Liver (tissue), 9 donors: ENCODE results near the gene SNCAIP. TPM values are rescaled to one million over a fixed set of nuclear protein-coding genes. Genes with fewer than 3 reads are reported as not detected.

Experiments
- DNase-seq: peaks from one replicate; pipeline ENCODE4 v3.0.0-alpha.2; 2017; ENCODE audit warnings: low spot score
- H3K27ac ChIP-seq, 2 donors: one replicate each; pipeline ENCODE4 v1.7.0; 2013; ENCODE audit warnings: inconsistent platforms in 2 of 2, low read length in 2 of 2, control low read depth in 1 of 2, low read depth in 1 of 2, mild to moderate bottlenecking in 1 of 2
- H3K27me3 ChIP-seq, 4 donors: one replicate each; pipeline versions ENCODE4 v1.6.1 to v1.7.0; 2013; ENCODE audit warnings: low read length in 3 of 4, inconsistent platforms in 1 of 4, mild to moderate bottlenecking in 1 of 4, moderate library complexity in 1 of 4; ENCODE audit not compliant: control insufficient read depth in 4 of 4, insufficient read depth in 4 of 4
- H3K36me3 ChIP-seq, 4 donors: one replicate each; pipeline versions ENCODE4 v1.6.1 to v1.7.0; 2013; ENCODE audit warnings: low read length in 3 of 4, mild to moderate bottlenecking in 3 of 4, low read depth in 1 of 4, moderate library complexity in 1 of 4; ENCODE audit not compliant: control insufficient read depth in 4 of 4, insufficient read depth in 3 of 4
- H3K4me1 ChIP-seq, 4 donors: one replicate each; pipeline versions ENCODE4 v1.6.1 to v1.7.0; 2013; ENCODE audit warnings: low read length in 3 of 4, mild to moderate bottlenecking in 3 of 4, moderate library complexity in 1 of 4; ENCODE audit not compliant: control insufficient read depth in 4 of 4, insufficient read depth in 4 of 4
- H3K4me3 ChIP-seq, 3 donors: one replicate each; pipeline versions ENCODE4 v1.6.1 to v1.7.0; 2013; ENCODE audit warnings: low read length in 3 of 3, control low read depth in 1 of 3, low read depth in 1 of 3, mild to moderate bottlenecking in 1 of 3
- H3K9ac ChIP-seq, 2 donors: one replicate each; pipeline ENCODE4 v1.7.0; 2013; ENCODE audit warnings: low read length in 2 of 2, mild to moderate bottlenecking in 2 of 2, moderate library complexity in 2 of 2, control low read depth in 1 of 2, low read depth in 1 of 2
- H3K9me3 ChIP-seq, 4 donors: one replicate each; pipeline versions ENCODE4 v1.6.1 to v1.7.0; 2013; ENCODE audit warnings: low read length in 3 of 4; ENCODE audit not compliant: control insufficient read depth in 4 of 4
- ATF3 ChIP-seq: IDR thresholded peaks from 2 replicates; pipeline ENCODE4 v1.6.1; 2016; ENCODE audit warnings: antibody characterized with exemption
- FOXA1 ChIP-seq: IDR thresholded peaks from 2 replicates; pipeline ENCODE4 v1.6.1; 2016; ENCODE audit warnings: antibody characterized with exemption
- FOXA2 ChIP-seq: IDR thresholded peaks from 2 replicates; pipeline ENCODE4 v1.6.1; 2016; ENCODE audit warnings: antibody characterized with exemption
- GABPA ChIP-seq, 2 donors: IDR thresholded peaks in 1 of 2; conservative IDR thresholded peaks in 1 of 2; 2 replicates each; pipeline ENCODE4 v1.6.1; 2016; ENCODE audit warnings: antibody characterized with exemption in 2 of 2, mild to moderate bottlenecking in 1 of 2, moderate library complexity in 1 of 2
- HNF4A ChIP-seq, 2 donors: conservative IDR thresholded peaks; 2 replicates each; pipeline ENCODE4 v1.6.1; 2016; ENCODE audit warnings: antibody characterized with exemption in 2 of 2, mild to moderate bottlenecking in 2 of 2
- HNF4G ChIP-seq: IDR thresholded peaks from 2 replicates; pipeline ENCODE4 v1.6.1; 2016; ENCODE audit warnings: antibody characterized with exemption
- JUND ChIP-seq, 2 donors: IDR thresholded peaks; 2 replicates each; pipeline ENCODE4 v1.6.1; 2016; ENCODE audit warnings: antibody characterized with exemption in 2 of 2
- MAX ChIP-seq: IDR thresholded peaks from 2 replicates; pipeline ENCODE4 v1.6.1; 2016; ENCODE audit warnings: antibody characterized with exemption
- NR2F2 ChIP-seq: IDR thresholded peaks from 2 replicates; pipeline ENCODE4 v1.6.1; 2016; ENCODE audit warnings: antibody characterized with exemption
- RAD21 ChIP-seq, 2 donors: IDR thresholded peaks; 2 replicates each; pipeline ENCODE4 v1.6.1; 2016; ENCODE audit warnings: antibody characterized with exemption in 2 of 2, mild to moderate bottlenecking in 2 of 2
- RXRA ChIP-seq, 2 donors: IDR thresholded peaks; 2 replicates each; pipeline ENCODE4 v1.6.1; 2017 to 2018; ENCODE audit warnings: antibody characterized with exemption in 2 of 2, mild to moderate bottlenecking in 1 of 2
- SP1 ChIP-seq: IDR thresholded peaks from 2 replicates; pipeline ENCODE4 v1.6.1; 2018; ENCODE audit warnings: antibody characterized with exemption, mild to moderate bottlenecking
- TAF1 ChIP-seq: conservative IDR thresholded peaks from 2 replicates; pipeline ENCODE4 v1.6.1; 2016; ENCODE audit warnings: antibody characterized with exemption, mild to moderate bottlenecking
- YY1 ChIP-seq: IDR thresholded peaks from 2 replicates; pipeline ENCODE4 v1.6.1; 2016; ENCODE audit warnings: antibody characterized with exemption, mild to moderate bottlenecking
- WGBS: extraction: QIAGEN DNeasy Blood & Tissue Kit; methylation state at CpG from one replicate; pipeline ENCODE4 v1.1.7; 2013; 5-methylcytosine and 5-hydroxymethylcytosine counted together
- polyA plus RNA-seq, 2 donors: library from polyadenylated mRNA; stranded (reverse) in 1 of 2; unstranded in 1 of 2; fragments of 200-250 nt in 1 of 2; fragments of >200 nt in 1 of 2; fragmentation: Nextera tagmentation in 1 of 2; extraction: Ambion mirVana in 1 of 2; gene quantifications; one replicate each; pipeline versions ENCODE4 v1.2.1 to v1.2.3, GENCODE V29; 2013 to 2015
- total RNA-seq, 2 donors: library from RNA; depleted of rRNA; stranded (reverse); fragments of >200 nt; gene quantifications; one replicate each; pipeline ENCODE4 v1.2.3, GENCODE V29; 2014
- TF ChIP-seq, protein P1 (sequence below): fragments of 150-350 bp; IDR thresholded peaks from 2 replicates; pipeline ENCODE4 v1.5.1; 2017; ENCODE audit warnings: improper control_type of control experiment, low read depth, low read length; ENCODE audit not compliant: missing input control
- TF ChIP-seq, protein P2 (sequence below): IDR thresholded peaks from 2 replicates; pipeline ENCODE4 v1.6.1; 2016; ENCODE audit warnings: antibody characterized with exemption, mild to moderate bottlenecking
- donor health status: healthy.
- donor health status: healthy.
- donor health status: healthy.
- donor health status: healthy.
- donor health status: healthy.

SNCAIP gene
- total and polyA plus RNA-seq, 4 donors, result 0.17 to 2.1 (median 0.74) TPM

DNA sequence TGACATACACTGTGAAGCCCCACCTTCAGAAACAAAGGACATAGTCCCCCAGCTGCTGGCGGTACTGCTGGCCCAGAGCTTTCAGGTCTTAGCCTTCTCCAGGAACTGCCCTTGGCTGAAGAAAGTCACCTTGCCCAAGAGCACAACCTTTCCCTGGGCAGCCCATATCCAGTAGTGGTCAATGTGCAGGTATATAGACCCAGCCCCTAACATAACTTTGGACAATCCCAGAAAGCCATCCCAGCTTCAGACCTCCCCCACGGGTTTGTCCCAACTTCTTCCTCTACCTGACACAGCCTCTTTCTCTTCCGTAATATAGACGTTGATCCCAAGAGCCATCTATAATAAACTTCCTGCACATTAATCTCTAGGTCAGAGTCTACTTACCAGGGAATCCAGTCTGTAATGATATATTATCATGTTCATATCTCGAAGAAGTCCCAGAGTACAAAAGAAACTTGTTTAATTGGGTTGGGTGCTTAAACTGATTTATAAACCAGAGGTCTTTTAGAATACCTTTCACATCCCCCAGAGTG lies 157.4 kb downstream of the SNCAIP start:
- no peak overlapping the region for H3K27ac ChIP-seq
- no peak for DNase-seq

DNA sequence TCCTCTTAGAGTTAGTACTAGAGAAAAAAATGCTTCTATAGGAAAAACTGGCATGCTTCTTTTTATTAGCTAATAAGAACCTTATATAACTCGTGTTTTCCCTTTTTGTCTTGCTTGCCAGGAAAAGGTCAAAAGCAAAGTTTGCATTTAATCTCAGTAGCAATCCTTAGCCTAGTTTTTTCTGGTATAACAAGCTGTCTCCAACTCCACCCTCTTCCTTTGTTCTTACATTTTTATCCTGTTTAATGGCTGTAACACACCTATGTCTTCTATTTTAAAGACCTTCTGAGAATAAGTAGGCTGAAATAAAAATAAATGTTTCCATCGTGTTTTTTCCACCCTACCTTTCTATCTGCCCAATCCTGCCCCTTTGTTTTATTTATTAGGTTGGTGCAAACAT lies 158.3 kb downstream of the SNCAIP start:
- Histone ChIP-seq H3K9me3 (no peaks in the 10 kb centered on the region), H3K4me1 (peaks cover 0 to 14% (median 3%) of the 10 kb centered on the region in 4 donors), H3K27ac (no peak overlapping the region), H3K4me3 (no peak overlapping the region), H3K9ac (no peak overlapping the region), H3K36me3 (peaks cover 0 to 5% (median 2%) of the 10 kb centered on the region in 4 donors), H3K27me3 (no peaks in the 10 kb centered on the region)
- 54% methylated on average over 2 of the region's 2 CpGs for WGBS
- TF ChIP-seq FOXA1, result no peak
- no peak for TF ChIP-seq RAD21 (IDR thresholded peaks at IDR 0.05)
- TF ChIP-seq YY1, result no peak
- no peak for TF ChIP-seq HNF4A (conservative IDR thresholded peaks at IDR 0.05)
- TF ChIP-seq, protein P1, sequence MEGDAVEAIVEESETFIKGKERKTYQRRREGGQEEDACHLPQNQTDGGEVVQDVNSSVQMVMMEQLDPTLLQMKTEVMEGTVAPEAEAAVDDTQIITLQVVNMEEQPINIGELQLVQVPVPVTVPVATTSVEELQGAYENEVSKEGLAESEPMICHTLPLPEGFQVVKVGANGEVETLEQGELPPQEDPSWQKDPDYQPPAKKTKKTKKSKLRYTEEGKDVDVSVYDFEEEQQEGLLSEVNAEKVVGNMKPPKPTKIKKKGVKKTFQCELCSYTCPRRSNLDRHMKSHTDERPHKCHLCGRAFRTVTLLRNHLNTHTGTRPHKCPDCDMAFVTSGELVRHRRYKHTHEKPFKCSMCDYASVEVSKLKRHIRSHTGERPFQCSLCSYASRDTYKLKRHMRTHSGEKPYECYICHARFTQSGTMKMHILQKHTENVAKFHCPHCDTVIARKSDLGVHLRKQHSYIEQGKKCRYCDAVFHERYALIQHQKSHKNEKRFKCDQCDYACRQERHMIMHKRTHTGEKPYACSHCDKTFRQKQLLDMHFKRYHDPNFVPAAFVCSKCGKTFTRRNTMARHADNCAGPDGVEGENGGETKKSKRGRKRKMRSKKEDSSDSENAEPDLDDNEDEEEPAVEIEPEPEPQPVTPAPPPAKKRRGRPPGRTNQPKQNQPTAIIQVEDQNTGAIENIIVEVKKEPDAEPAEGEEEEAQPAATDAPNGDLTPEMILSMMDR, result no peak
- TF ChIP-seq FOXA2, result no peak
- no peak for TF ChIP-seq GABPA (IDR thresholded peaks at IDR 0.05 in 1 of 2, conservative IDR thresholded peaks at IDR 0.05 in 1 of 2)
- TF ChIP-seq ATF3, result no peak
- TF ChIP-seq SP1, result no peak
- TF ChIP-seq HNF4G, result no peak
- no peak for TF ChIP-seq RXRA (IDR thresholded peaks at IDR 0.05)
- no peak for DNase-seq

More for the DNA sequence above, 157.4 kb downstream of the SNCAIP start:
- 87% methylated on average over 5 of the region's 5 CpGs for WGBS
- Histone ChIP-seq H3K9me3 (no peaks in the 10 kb centered on the region), H3K27me3 (no peaks in the 10 kb centered on the region), H3K4me1 (peaks cover 0 to 14% (median 3%) of the 10 kb centered on the region in 4 donors), H3K36me3 (peaks cover 0 to 5% (median 2%) of the 10 kb centered on the region in 4 donors), H3K9ac (no peak overlapping the region), H3K4me3 (no peak overlapping the region)
- TF ChIP-seq, protein P2, sequence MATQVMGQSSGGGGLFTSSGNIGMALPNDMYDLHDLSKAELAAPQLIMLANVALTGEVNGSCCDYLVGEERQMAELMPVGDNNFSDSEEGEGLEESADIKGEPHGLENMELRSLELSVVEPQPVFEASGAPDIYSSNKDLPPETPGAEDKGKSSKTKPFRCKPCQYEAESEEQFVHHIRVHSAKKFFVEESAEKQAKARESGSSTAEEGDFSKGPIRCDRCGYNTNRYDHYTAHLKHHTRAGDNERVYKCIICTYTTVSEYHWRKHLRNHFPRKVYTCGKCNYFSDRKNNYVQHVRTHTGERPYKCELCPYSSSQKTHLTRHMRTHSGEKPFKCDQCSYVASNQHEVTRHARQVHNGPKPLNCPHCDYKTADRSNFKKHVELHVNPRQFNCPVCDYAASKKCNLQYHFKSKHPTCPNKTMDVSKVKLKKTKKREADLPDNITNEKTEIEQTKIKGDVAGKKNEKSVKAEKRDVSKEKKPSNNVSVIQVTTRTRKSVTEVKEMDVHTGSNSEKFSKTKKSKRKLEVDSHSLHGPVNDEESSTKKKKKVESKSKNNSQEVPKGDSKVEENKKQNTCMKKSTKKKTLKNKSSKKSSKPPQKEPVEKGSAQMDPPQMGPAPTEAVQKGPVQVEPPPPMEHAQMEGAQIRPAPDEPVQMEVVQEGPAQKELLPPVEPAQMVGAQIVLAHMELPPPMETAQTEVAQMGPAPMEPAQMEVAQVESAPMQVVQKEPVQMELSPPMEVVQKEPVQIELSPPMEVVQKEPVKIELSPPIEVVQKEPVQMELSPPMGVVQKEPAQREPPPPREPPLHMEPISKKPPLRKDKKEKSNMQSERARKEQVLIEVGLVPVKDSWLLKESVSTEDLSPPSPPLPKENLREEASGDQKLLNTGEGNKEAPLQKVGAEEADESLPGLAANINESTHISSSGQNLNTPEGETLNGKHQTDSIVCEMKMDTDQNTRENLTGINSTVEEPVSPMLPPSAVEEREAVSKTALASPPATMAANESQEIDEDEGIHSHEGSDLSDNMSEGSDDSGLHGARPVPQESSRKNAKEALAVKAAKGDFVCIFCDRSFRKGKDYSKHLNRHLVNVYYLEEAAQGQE, result no peak
- TF ChIP-seq RAD21 (IDR thresholded peaks at IDR 0.05) (no peak), HNF4G (no peak), JUND (IDR thresholded peaks at IDR 0.05) (no peak), NR2F2 (no peak), RXRA (IDR thresholded peaks at IDR 0.05) (no peak), YY1 (no peak), MAX (no peak), GABPA (IDR thresholded peaks at IDR 0.05 in 1 of 2, conservative IDR thresholded peaks at IDR 0.05 in 1 of 2) (no peak), HNF4A (conservative IDR thresholded peaks at IDR 0.05) (no peak), ATF3 (no peak), TAF1 (no peak)
- TF ChIP-seq, protein P1, result no peak
